K562 (cell line): ENCODE data around the gene MPC1. TPM values are rescaled to one million over a fixed set of nuclear protein-coding genes. Genes with fewer than 3 reads are reported as not detected.

Experiments used
- AFF4 ChIP-seq: sonication (generic); formaldehyde crosslinking; IDR thresholded peaks from 2 replicates; pipeline ENCODE4 v1.8.0; 2023; ENCODE audit warnings: mild to moderate bottlenecking, missing genetic modification reagents
- CHCHD3 ChIP-seq: fragments of 250-450 bp; sonication (Bioruptor Pico); IDR thresholded peaks from 2 replicates; pipeline ENCODE4 v2.1.2; 2022; ENCODE audit warnings: mild to moderate bottlenecking
- DACH1 ChIP-seq: fragments of 450-650 bp; IDR thresholded peaks from 2 replicates; pipeline ENCODE4 v1.6.1; 2018; ENCODE audit not compliant: partially characterized antibody
- EP300 ChIP-seq: IDR thresholded peaks from 2 replicates; pipeline ENCODE4 v1.6.1; 2012; ENCODE audit warnings: low read length, improper control_type of control experiment
- FOXP1 ChIP-seq: sonication (generic); formaldehyde crosslinking; IDR thresholded peaks from 2 replicates; pipeline ENCODE4 v1.8.0; 2022; ENCODE audit warnings: mild to moderate bottlenecking, missing genetic modification reagents
- ILK ChIP-seq: fragments of 450-650 bp; IDR thresholded peaks from 2 replicates; pipeline ENCODE4 v1.6.1; 2016; ENCODE audit warnings: missing genetic modification characterization, low read depth, mild to moderate bottlenecking, missing compliant biosample characterization, moderate library complexity, borderline replicate concordance
- MBD1 ChIP-seq: fragments of 250-450 bp; sonication (Bioruptor Pico); IDR thresholded peaks from 2 replicates; pipeline ENCODE4 v1.8.0; 2022; ENCODE audit warnings: inconsistent platforms
- PML ChIP-seq: IDR thresholded peaks from 2 replicates; pipeline ENCODE4 v1.6.1; 2012; ENCODE audit warnings: low read length, inconsistent platforms
- POLR2AphosphoS5 ChIP-seq: IDR thresholded peaks from 2 replicates; pipeline ENCODE4 v1.6.1; 2011; ENCODE audit warnings: mild to moderate bottlenecking, low read depth, low read length, moderate library complexity; ENCODE audit not compliant: control insufficient read depth, insufficient read depth
- SAP30 ChIP-seq: fragments of 200-600 bp; sonication (generic); IDR thresholded peaks from 2 replicates; pipeline ENCODE4 v1.6.1; 2012; ENCODE audit warnings: borderline replicate concordance, low read depth, mild to moderate bottlenecking, moderate library complexity, low read length, control low read depth, inconsistent platforms; ENCODE audit not compliant: insufficient read depth, poor library complexity, severe bottlenecking
- SMAD1 ChIP-seq: fragments of 150-350 bp; IDR thresholded peaks from 2 replicates; pipeline ENCODE4 v1.6.1; 2014; ENCODE audit warnings: low read length, low read depth; ENCODE audit not compliant: partially characterized antibody
- ZFP1 ChIP-seq: fragments of 450-650 bp; formaldehyde crosslinking; IDR thresholded peaks from 2 replicates; pipeline ENCODE4 v1.4.0; 2020; ENCODE audit warnings: mild to moderate bottlenecking, mixed read lengths
- ZFP36 ChIP-seq: fragments of 150-350 bp; IDR thresholded peaks from 2 replicates; pipeline ENCODE4 v1.6.1; 2018; ENCODE audit warnings: low read length, low read depth; ENCODE audit not compliant: partially characterized antibody
- ZNF347 ChIP-seq: fragments of 450-650 bp; formaldehyde crosslinking; IDR thresholded peaks from 2 replicates; pipeline ENCODE4 v1.4.0; 2020; ENCODE audit warnings: low read depth, mild to moderate bottlenecking, moderate library complexity
- polyA plus RNA-seq, 8 experiments: library from polyadenylated mRNA; depleted of rRNA in 4 of 8; stranded (reverse) in 5 of 8; unstranded in 3 of 8; fragments of >200 nt; fragmentation: Nextera tagmentation in 2 of 8; fragmentation: Illumina TruSeq in 1 of 8; extraction: Ambion mirVana in 2 of 8; extraction: Trizol in 1 of 8; gene quantifications; 2 replicates each; pipeline versions ENCODE4 v1.2.1 to v1.2.3, GENCODE V29; 2011 to 2014; ENCODE audit warnings: inconsistent platforms in 1 of 8, missing spikeins in 1 of 8
- total RNA-seq, 7 experiments: library from RNA; depleted of rRNA in 6 of 7; stranded (reverse); fragments of >200 nt in 6 of 7; fragmentation: Illumina TruSeq in 2 of 7; extraction: Trizol in 2 of 7; gene quantifications; 2 replicates each; pipeline versions ENCODE4 v1.2.1 to v1.2.3, GENCODE V29; 2011 to 2021; ENCODE audit warnings: low replicate concordance in 1 of 7
- TF ChIP-seq, protein P1 (sequence below): sonication (generic); formaldehyde crosslinking; IDR thresholded peaks from 2 replicates; pipeline ENCODE4 v1.8.0; 2022; ENCODE audit warnings: missing genetic modification reagents, mild to moderate bottlenecking, borderline replicate concordance
- TF ChIP-seq, protein P2 (sequence below): fragments of 450-650 bp; formaldehyde crosslinking; IDR thresholded peaks from 2 replicates; pipeline ENCODE4 v1.4.0; 2022; ENCODE audit warnings: missing genetic modification characterization

Gene MPC1
- total and polyA plus RNA-seq, 9 of the 15 experiments (the other 6 are each of a cell fraction or from before 2014, with no cell fraction given) = 78.6 to 185 (median 138) TPM

- TF ChIP-seq MBD1 (CRISPR knock-in tag) = no peak
- TF ChIP-seq SMAD1 = peak; percentile 59
- TF ChIP-seq ZFP1 (CRISPR knock-in tag) = no peak
- peak; percentile 80 for TF ChIP-seq SAP30
- TF ChIP-seq PML = peak; percentile 77
- TF ChIP-seq FOXP1 (CRISPR knock-in tag) = no peak; the same call in 1 of the 2 replicates
- no peak for TF ChIP-seq CHCHD3 (CRISPR knock-in tag)
- no peak for TF ChIP-seq DACH1
- no peak for TF ChIP-seq ILK (tag)
- no peak for TF ChIP-seq ZFP36
- peak; percentile 68; the same call in 1 of the 2 replicates for TF ChIP-seq AFF4 (CRISPR knock-in tag)
- TF ChIP-seq POLR2AphosphoS5 = peak; percentile 91
- TF ChIP-seq, protein P1, sequence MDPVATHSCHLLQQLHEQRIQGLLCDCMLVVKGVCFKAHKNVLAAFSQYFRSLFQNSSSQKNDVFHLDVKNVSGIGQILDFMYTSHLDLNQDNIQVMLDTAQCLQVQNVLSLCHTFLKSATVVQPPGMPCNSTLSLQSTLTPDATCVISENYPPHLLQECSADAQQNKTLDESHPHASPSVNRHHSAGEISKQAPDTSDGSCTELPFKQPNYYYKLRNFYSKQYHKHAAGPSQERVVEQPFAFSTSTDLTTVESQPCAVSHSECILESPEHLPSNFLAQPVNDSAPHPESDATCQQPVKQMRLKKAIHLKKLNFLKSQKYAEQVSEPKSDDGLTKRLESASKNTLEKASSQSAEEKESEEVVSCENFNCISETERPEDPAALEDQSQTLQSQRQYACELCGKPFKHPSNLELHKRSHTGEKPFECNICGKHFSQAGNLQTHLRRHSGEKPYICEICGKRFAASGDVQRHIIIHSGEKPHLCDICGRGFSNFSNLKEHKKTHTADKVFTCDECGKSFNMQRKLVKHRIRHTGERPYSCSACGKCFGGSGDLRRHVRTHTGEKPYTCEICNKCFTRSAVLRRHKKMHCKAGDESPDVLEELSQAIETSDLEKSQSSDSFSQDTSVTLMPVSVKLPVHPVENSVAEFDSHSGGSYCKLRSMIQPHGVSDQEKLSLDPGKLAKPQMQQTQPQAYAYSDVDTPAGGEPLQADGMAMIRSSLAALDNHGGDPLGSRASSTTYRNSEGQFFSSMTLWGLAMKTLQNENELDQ (CRISPR knock-in tag) = 0 out of 2 replicates have a peak, but pooled peaks have one; percentile 60
- TF ChIP-seq, protein P2, sequence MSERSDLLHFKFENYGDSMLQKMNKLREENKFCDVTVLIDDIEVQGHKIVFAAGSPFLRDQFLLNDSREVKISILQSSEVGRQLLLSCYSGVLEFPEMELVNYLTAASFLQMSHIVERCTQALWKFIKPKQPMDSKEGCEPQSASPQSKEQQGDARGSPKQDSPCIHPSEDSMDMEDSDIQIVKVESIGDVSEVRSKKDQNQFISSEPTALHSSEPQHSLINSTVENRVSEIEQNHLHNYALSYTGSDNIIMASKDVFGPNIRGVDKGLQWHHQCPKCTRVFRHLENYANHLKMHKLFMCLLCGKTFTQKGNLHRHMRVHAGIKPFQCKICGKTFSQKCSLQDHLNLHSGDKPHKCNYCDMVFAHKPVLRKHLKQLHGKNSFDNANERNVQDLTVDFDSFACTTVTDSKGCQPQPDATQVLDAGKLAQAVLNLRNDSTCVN (CRISPR knock-in tag) = no peak
- TF ChIP-seq ZNF347 (CRISPR knock-in tag) = no peak
- peak; percentile 34; the same call in 1 of the 2 replicates for TF ChIP-seq EP300
Observed at GRCh38 chr6:166342349-166343149, 40.2 kb downstream of the MPC1 start, which contains the start of gene SFT2D1 (continued).
